Measurements from ENCODE around the gene NISCH. TPM values are rescaled to one million over a fixed set of nuclear protein-coding genes. Genes with fewer than 3 reads are reported as not detected.

NISCH gene
- total and polyA plus RNA-seq, 2 donors: 27.6 to 62.3 TPM

GRCh38 chr3:52520141-52520667 lies 64.8 kb downstream of the NISCH start:
- no peaks in the 10 kb centered on the region for H3K36me3 ChIP-seq (ENCODE audit: control insufficient read depth in 2 of 2, insufficient read depth in 2 of 2, low read length in 1 of 2)
- 96% methylated on average over 14 of the region's 14 CpGs for WGBS

GRCh38 chr3:52520716-52521487 lies 65.5 kb downstream of the NISCH start:
- 95% methylated on average over 20 of the region's 20 CpGs for WGBS
- no peak overlapping the region for H3K4me3 ChIP-seq (ENCODE audit: low read length in 2 of 2)
- no peaks in the 10 kb centered on the region for H3K9me3 ChIP-seq (ENCODE audit: control insufficient read depth in 2 of 2, insufficient read depth in 1 of 2, low read length in 1 of 2)
- H3K4me1 ChIP-seq (ENCODE audit: control insufficient read depth in 2 of 2, insufficient read depth in 2 of 2, low read length in 2 of 2): peaks cover 0 to 4% of the 10 kb centered on the region in 2 donors
- DNase-seq (ENCODE audit: low read depth in 6 of 9, low spot score in 9 of 9): no peak
- H3K27ac ChIP-seq (ENCODE audit: low read depth in 1 of 2, low read length in 1 of 2): no peak overlapping the region
- peaks cover 0 to 2% of the 10 kb centered on the region in 2 donors for H3K36me3 ChIP-seq (ENCODE audit: control insufficient read depth in 2 of 2, insufficient read depth in 2 of 2, low read length in 1 of 2)
- H3K27me3 ChIP-seq (ENCODE audit: control insufficient read depth in 2 of 2, insufficient read depth in 1 of 2, low read length in 1 of 2): no peaks in the 10 kb centered on the region

More at GRCh38 chr3:52520141-52520667, 64.8 kb downstream of the NISCH start:
- Histone ChIP-seq H3K27me3 (ENCODE audit: control insufficient read depth in 2 of 2, insufficient read depth in 1 of 2, low read length in 1 of 2) (no peaks in the 10 kb centered on the region), H3K4me1 (ENCODE audit: control insufficient read depth in 2 of 2, insufficient read depth in 2 of 2, low read length in 2 of 2) (peaks cover 0 to under 1% of the 10 kb centered on the region in 2 donors), H3K9me3 (ENCODE audit: control insufficient read depth in 2 of 2, insufficient read depth in 1 of 2, low read length in 1 of 2) (no peaks in the 10 kb centered on the region), H3K4me3 (ENCODE audit: low read length in 2 of 2) (no peak overlapping the region), H3K27ac (ENCODE audit: low read depth in 1 of 2, low read length in 1 of 2) (no peak overlapping the region)
- no peak for DNase-seq (ENCODE audit: low read depth in 6 of 9, low spot score in 9 of 9)

GRCh38 chr3:52521488-52521824 lies 66.1 kb downstream of the NISCH start:
- no peak overlapping the region for H3K4me3 ChIP-seq (ENCODE audit: low read length in 2 of 2)
- no peaks in the 10 kb centered on the region for H3K9me3 ChIP-seq (ENCODE audit: control insufficient read depth in 2 of 2, insufficient read depth in 1 of 2, low read length in 1 of 2)
- WGBS: 98% methylated on average over 8 of the region's 8 CpGs
- H3K36me3 ChIP-seq (ENCODE audit: control insufficient read depth in 2 of 2, insufficient read depth in 2 of 2, low read length in 1 of 2): peaks cover 0 to 2% of the 10 kb centered on the region in 2 donors
- DNase-seq (ENCODE audit: low read depth in 6 of 9, low spot score in 9 of 9): no peak
- peaks cover 0 to 4% of the 10 kb centered on the region in 2 donors for H3K4me1 ChIP-seq (ENCODE audit: control insufficient read depth in 2 of 2, insufficient read depth in 2 of 2, low read length in 2 of 2)
- no peaks in the 10 kb centered on the region for H3K27me3 ChIP-seq (ENCODE audit: control insufficient read depth in 2 of 2, insufficient read depth in 1 of 2, low read length in 1 of 2)
- no peak overlapping the region for H3K27ac ChIP-seq (ENCODE audit: low read depth in 1 of 2, low read length in 1 of 2)

GRCh38 chr3:52521881-52522650 lies 66.7 kb downstream of the NISCH start:
- Histone ChIP-seq H3K9me3 (ENCODE audit: control insufficient read depth in 2 of 2, insufficient read depth in 1 of 2, low read length in 1 of 2) (no peaks in the 10 kb centered on the region), H3K36me3 (ENCODE audit: control insufficient read depth in 2 of 2, insufficient read depth in 2 of 2, low read length in 1 of 2) (peaks cover 0 to 3% of the 10 kb centered on the region in 2 donors), H3K27ac (ENCODE audit: low read depth in 1 of 2, low read length in 1 of 2) (no peak overlapping the region), H3K27me3 (ENCODE audit: control insufficient read depth in 2 of 2, insufficient read depth in 1 of 2, low read length in 1 of 2) (no peaks in the 10 kb centered on the region), H3K4me1 (ENCODE audit: control insufficient read depth in 2 of 2, insufficient read depth in 2 of 2, low read length in 2 of 2) (peaks cover 0 to 4% of the 10 kb centered on the region in 2 donors), H3K4me3 (ENCODE audit: low read length in 2 of 2) (no peak overlapping the region)
- 96% methylated on average over 33 of the region's 33 CpGs for WGBS
- no peak for DNase-seq (ENCODE audit: low read depth in 6 of 9, low spot score in 9 of 9)

GRCh38 chr3:52522651-52523251 lies 67.3 kb downstream of the NISCH start:
- no peaks in the 10 kb centered on the region for H3K9me3 ChIP-seq (ENCODE audit: control insufficient read depth in 2 of 2, insufficient read depth in 1 of 2, low read length in 1 of 2)
- 99% methylated on average over 14 of the region's 14 CpGs for WGBS
- H3K4me1 ChIP-seq (ENCODE audit: control insufficient read depth in 2 of 2, insufficient read depth in 2 of 2, low read length in 2 of 2): peaks cover 0 to 4% of the 10 kb centered on the region in 2 donors
- DNase-seq (ENCODE audit: low read depth in 6 of 9, low spot score in 9 of 9): no peak
- H3K27me3 ChIP-seq (ENCODE audit: control insufficient read depth in 2 of 2, insufficient read depth in 1 of 2, low read length in 1 of 2): no peaks in the 10 kb centered on the region
- no peak overlapping the region for H3K4me3 ChIP-seq (ENCODE audit: low read length in 2 of 2)
- peaks cover 1 to 10% of the 10 kb centered on the region in 2 donors for H3K36me3 ChIP-seq (ENCODE audit: control insufficient read depth in 2 of 2, insufficient read depth in 2 of 2, low read length in 1 of 2)
- no peak overlapping the region for H3K27ac ChIP-seq (ENCODE audit: low read depth in 1 of 2, low read length in 1 of 2)

GRCh38 chr3:52523386-52524257 lies 68.2 kb downstream of the NISCH start:
- Histone ChIP-seq H3K4me1 (ENCODE audit: control insufficient read depth in 2 of 2, insufficient read depth in 2 of 2, low read length in 2 of 2) (peaks cover 0 to 4% of the 10 kb centered on the region in 2 donors), H3K27ac (ENCODE audit: low read depth in 1 of 2, low read length in 1 of 2) (no peak overlapping the region), H3K4me3 (ENCODE audit: low read length in 2 of 2) (no peak overlapping the region), H3K27me3 (ENCODE audit: control insufficient read depth in 2 of 2, insufficient read depth in 1 of 2, low read length in 1 of 2) (no peaks in the 10 kb centered on the region), H3K36me3 (ENCODE audit: control insufficient read depth in 2 of 2, insufficient read depth in 2 of 2, low read length in 1 of 2) (peaks cover 6 to 15% of the 10 kb centered on the region in 2 donors), H3K9me3 (ENCODE audit: control insufficient read depth in 2 of 2, insufficient read depth in 1 of 2, low read length in 1 of 2) (no peaks in the 10 kb centered on the region)
- DNase-seq (ENCODE audit: low read depth in 6 of 9, low spot score in 9 of 9): no peak
- 97% methylated on average over 26 of the region's 26 CpGs for WGBS

- no peak overlapping the region for H3K4me3 ChIP-seq (ENCODE audit: low read length in 2 of 2)
- no peaks in the 10 kb centered on the region for H3K27me3 ChIP-seq (ENCODE audit: control insufficient read depth in 2 of 2, insufficient read depth in 1 of 2, low read length in 1 of 2)
- DNase-seq (ENCODE audit: low read depth in 6 of 9, low spot score in 9 of 9): no peak
- H3K4me1 ChIP-seq (ENCODE audit: control insufficient read depth in 2 of 2, insufficient read depth in 2 of 2, low read length in 2 of 2): peaks cover 0 to 4% of the 10 kb centered on the region in 2 donors
- H3K9me3 ChIP-seq (ENCODE audit: control insufficient read depth in 2 of 2, insufficient read depth in 1 of 2, low read length in 1 of 2): no peaks in the 10 kb centered on the region
- H3K27ac ChIP-seq (ENCODE audit: low read depth in 1 of 2, low read length in 1 of 2): no peak overlapping the region
- peaks cover 6 to 20% of the 10 kb centered on the region in 2 donors for H3K36me3 ChIP-seq (ENCODE audit: control insufficient read depth in 2 of 2, insufficient read depth in 2 of 2, low read length in 1 of 2)
- WGBS: 97% methylated on average over 18 of the region's 18 CpGs
Observed at GRCh38 chr3:52524258-52524751, 68.9 kb downstream of the NISCH start.

Data from thymus (tissue), 11 donors.